ENCODE data around the gene RHO.
"Not testable (repeated sequence)": the region's sequence is repeated elsewhere in the genome, so short reads cannot be mapped to it uniquely, and the experiment has no call there.

Gene RHO

GRCh38 chr3:129487183-129487867 lies 41.1 kb upstream of the RHO start:
- no peak overlapping the region for H3K14ac ChIP-seq (ENCODE audit: low read length in 2 of 2)
- H2BK15ac ChIP-seq (ENCODE audit: low read depth, poor library complexity, severe bottlenecking), result no peak overlapping the region
- no peak overlapping the region for H3K4ac ChIP-seq (ENCODE audit: low read depth in 1 of 2, low read length in 2 of 2)
- peaks cover 23 to 24% of the 10 kb centered on the region in 2 experiments for H3K36me3 ChIP-seq (ENCODE audit: control insufficient read depth in 1 of 2, insufficient read depth in 2 of 2, low read depth in 1 of 2, low read length in 2 of 2)
- peak overlapping the region; percentile 84 for H3K9ac ChIP-seq (ENCODE audit: low read length)
- no peak overlapping the region for H3K4me3 ChIP-seq (ENCODE audit: insufficient read depth in 1 of 2, low read depth in 1 of 2, low read length in 2 of 2)
- H2AK5ac ChIP-seq (ENCODE audit: low read length, severe bottlenecking), result no peak overlapping the region
- no peak overlapping the region for H3K4me2 ChIP-seq (ENCODE audit: low read length, poor library complexity, severe bottlenecking)
- DNase-seq, result no peak
- H3K27ac ChIP-seq (ENCODE audit: low read length, poor library complexity, severe bottlenecking), result no peak overlapping the region
- H4K8ac ChIP-seq (ENCODE audit: low read length), result no peak overlapping the region
- H2BK12ac ChIP-seq (ENCODE audit: low read length in 2 of 2), result peak overlapping the region in 1 of 2 experiments; percentile 58
- H3K23ac ChIP-seq (ENCODE audit: low read length in 2 of 2), result no peak overlapping the region
- peak overlapping the region; percentile 41 for H4K91ac ChIP-seq (ENCODE audit: low read length)
- no peaks in the 10 kb centered on the region for H3K79me1 ChIP-seq (replicated peaks; ENCODE audit: low read length, poor library complexity, severe bottlenecking)
- peak overlapping the region in 1 of 2 experiments; percentile 28 for H3K18ac ChIP-seq (ENCODE audit: low read depth in 1 of 2, low read length in 2 of 2)
- no peak overlapping the region for H2AFZ ChIP-seq (ENCODE audit: low read depth, low read length)
- 94% methylated on average over 13 of the region's 13 CpGs for WGBS
- H2BK120ac ChIP-seq (ENCODE audit: low read depth, low read length), result no peak overlapping the region
- no peaks in the 10 kb centered on the region for H3K9me3 ChIP-seq (ENCODE audit: control insufficient read depth, low read length)
- H3K4me1 ChIP-seq (ENCODE audit: control insufficient read depth, insufficient read depth, low read depth, low read length), result peaks cover 14% of the 10 kb centered on the region
- H3K27me3 ChIP-seq (ENCODE audit: control insufficient read depth in 1 of 2, insufficient read depth in 1 of 2, low read length in 2 of 2), result no peaks in the 10 kb centered on the region
- H2BK5ac ChIP-seq (ENCODE audit: low read depth, low read length, poor library complexity, severe bottlenecking), result no peak overlapping the region

DNA sequence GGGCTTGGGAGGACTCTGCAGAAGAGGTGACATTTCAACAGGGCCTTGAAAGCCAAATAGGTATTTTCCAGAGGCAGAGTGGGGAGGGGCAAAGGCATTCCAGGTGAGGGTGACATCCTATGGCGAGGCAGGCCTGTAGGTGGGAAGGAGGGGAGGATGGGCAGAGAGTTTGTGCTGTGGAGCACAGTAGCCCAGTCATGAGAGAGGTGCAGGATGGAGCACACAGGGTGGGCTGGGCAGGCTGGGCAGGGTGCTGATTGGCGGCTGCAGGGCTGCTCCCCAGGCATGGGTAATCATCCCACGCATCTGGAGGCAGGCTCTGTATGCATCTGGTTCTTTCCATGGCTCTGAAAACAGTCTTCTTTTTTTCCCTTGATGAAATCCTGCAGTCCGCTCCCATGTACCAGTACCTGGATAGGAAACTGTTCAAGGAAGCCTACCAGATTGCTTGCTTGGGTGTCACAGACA lies 40.5 kb upstream of the RHO start:
- whole genome bisulfite sequencing, result 94% methylated on average over 4 of the region's 4 CpGs

DNA sequence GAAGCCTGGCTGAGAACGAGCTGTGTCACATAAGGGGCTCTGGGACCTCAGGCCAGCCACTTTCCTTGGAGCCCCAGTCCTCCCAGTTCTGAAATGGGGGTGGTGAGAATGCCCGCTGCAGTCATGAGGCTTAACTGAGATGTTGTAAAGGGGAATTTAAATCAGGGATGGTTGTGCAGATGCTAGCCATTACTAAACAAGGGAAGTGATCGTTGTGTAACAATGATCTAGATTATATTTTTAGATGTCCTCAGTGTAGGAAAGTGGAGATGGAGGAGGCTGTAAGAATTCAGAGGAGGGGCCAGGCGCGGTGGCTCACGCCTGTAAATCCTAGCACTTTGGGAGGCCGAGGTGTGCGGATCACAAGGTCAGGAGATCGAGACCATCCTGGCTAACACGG lies 39.2 kb upstream of the RHO start:
- H3K4me3 ChIP-seq (ENCODE audit: insufficient read depth in 1 of 2, low read depth in 1 of 2, low read length in 2 of 2); H3K18ac ChIP-seq (ENCODE audit: low read depth in 1 of 2, low read length in 2 of 2); H3K9me3 ChIP-seq (ENCODE audit: control insufficient read depth, low read length); H2AFZ ChIP-seq (ENCODE audit: low read depth, low read length); DNase-seq; H3K27me3 ChIP-seq (ENCODE audit: control insufficient read depth in 1 of 2, insufficient read depth in 1 of 2, low read length in 2 of 2); H2BK120ac ChIP-seq (ENCODE audit: low read depth, low read length); H3K14ac ChIP-seq (ENCODE audit: low read length in 2 of 2); H4K8ac ChIP-seq (ENCODE audit: low read length); H3K27ac ChIP-seq (ENCODE audit: low read length, poor library complexity, severe bottlenecking); H3K79me1 ChIP-seq (replicated peaks; ENCODE audit: low read length, poor library complexity, severe bottlenecking); H3K23ac ChIP-seq (ENCODE audit: low read length in 2 of 2); H3K4me2 ChIP-seq (ENCODE audit: low read length, poor library complexity, severe bottlenecking); H2AK5ac ChIP-seq (ENCODE audit: low read length, severe bottlenecking); H2BK12ac ChIP-seq (ENCODE audit: low read length in 2 of 2); H3K4ac ChIP-seq (ENCODE audit: low read depth in 1 of 2, low read length in 2 of 2); H4K91ac ChIP-seq (ENCODE audit: low read length); H2BK5ac ChIP-seq (ENCODE audit: low read depth, low read length, poor library complexity, severe bottlenecking): not testable (repeated sequence)
- H3K4me1 ChIP-seq (ENCODE audit: control insufficient read depth, insufficient read depth, low read depth, low read length), result peaks cover 14% of the 10 kb centered on the region
- H3K36me3 ChIP-seq (ENCODE audit: control insufficient read depth in 1 of 2, insufficient read depth in 2 of 2, low read depth in 1 of 2, low read length in 2 of 2), result peaks cover 14 to 27% of the 10 kb centered on the region in 2 experiments
- peak overlapping the region; percentile 81 for H3K9ac ChIP-seq (ENCODE audit: low read length)
- WGBS, result 96% methylated on average over 10 of the region's 10 CpGs
- H2BK15ac ChIP-seq (ENCODE audit: low read depth, poor library complexity, severe bottlenecking), result peak overlapping the region; percentile 56

More for the DNA sequence above, 40.5 kb upstream of the RHO start:
- Histone ChIP-seq H3K36me3 (ENCODE audit: control insufficient read depth in 1 of 2, insufficient read depth in 2 of 2, low read depth in 1 of 2, low read length in 2 of 2) (peaks cover 24% of the 10 kb centered on the region in 2 experiments), H3K4me1 (ENCODE audit: control insufficient read depth, insufficient read depth, low read depth, low read length) (peaks cover 14% of the 10 kb centered on the region), H3K9ac (ENCODE audit: low read length) (peak overlapping the region; percentile 84)
- not testable (repeated sequence) for H3K79me1 ChIP-seq (replicated peaks; ENCODE audit: low read length, poor library complexity, severe bottlenecking); H3K27ac ChIP-seq (ENCODE audit: low read length, poor library complexity, severe bottlenecking); DNase-seq; H2AFZ ChIP-seq (ENCODE audit: low read depth, low read length); H2AK5ac ChIP-seq (ENCODE audit: low read length, severe bottlenecking); H2BK12ac ChIP-seq (ENCODE audit: low read length in 2 of 2); H2BK120ac ChIP-seq (ENCODE audit: low read depth, low read length); H3K27me3 ChIP-seq (ENCODE audit: control insufficient read depth in 1 of 2, insufficient read depth in 1 of 2, low read length in 2 of 2); H2BK15ac ChIP-seq (ENCODE audit: low read depth, poor library complexity, severe bottlenecking); H3K9me3 ChIP-seq (ENCODE audit: control insufficient read depth, low read length); H4K91ac ChIP-seq (ENCODE audit: low read length); H3K23ac ChIP-seq (ENCODE audit: low read length in 2 of 2); H3K18ac ChIP-seq (ENCODE audit: low read depth in 1 of 2, low read length in 2 of 2); H3K4ac ChIP-seq (ENCODE audit: low read depth in 1 of 2, low read length in 2 of 2); H3K14ac ChIP-seq (ENCODE audit: low read length in 2 of 2); H4K8ac ChIP-seq (ENCODE audit: low read length); H3K4me2 ChIP-seq (ENCODE audit: low read length, poor library complexity, severe bottlenecking); H3K4me3 ChIP-seq (ENCODE audit: insufficient read depth in 1 of 2, low read depth in 1 of 2, low read length in 2 of 2); H2BK5ac ChIP-seq (ENCODE audit: low read depth, low read length, poor library complexity, severe bottlenecking)

- Histone ChIP-seq H2AK5ac (ENCODE audit: low read length, severe bottlenecking) (no peak overlapping the region), H2BK15ac (ENCODE audit: low read depth, poor library complexity, severe bottlenecking) (no peak overlapping the region), H2BK120ac (ENCODE audit: low read depth, low read length) (peak overlapping the region; percentile 59), H3K9ac (ENCODE audit: low read length) (peak overlapping the region; percentile 81), H4K8ac (ENCODE audit: low read length) (peak overlapping the region; percentile 54), H3K4me2 (ENCODE audit: low read length, poor library complexity, severe bottlenecking) (no peak overlapping the region), H3K14ac (ENCODE audit: low read length in 2 of 2) (no peak overlapping the region), H3K4ac (ENCODE audit: low read depth in 1 of 2, low read length in 2 of 2) (peak overlapping the region in 1 of 2 experiments; percentile 45), H3K23ac (ENCODE audit: low read length in 2 of 2) (no peak overlapping the region), H4K91ac (ENCODE audit: low read length) (peak overlapping the region; percentile 36), H3K18ac (ENCODE audit: low read depth in 1 of 2, low read length in 2 of 2) (peak overlapping the region; percentile 14 to 88), H3K79me1 (replicated peaks; ENCODE audit: low read length, poor library complexity, severe bottlenecking) (no peaks in the 10 kb centered on the region), H3K36me3 (ENCODE audit: control insufficient read depth in 1 of 2, insufficient read depth in 2 of 2, low read depth in 1 of 2, low read length in 2 of 2) (peaks cover 14 to 24% of the 10 kb centered on the region in 2 experiments), H2BK5ac (ENCODE audit: low read depth, low read length, poor library complexity, severe bottlenecking) (no peak overlapping the region), H3K4me3 (ENCODE audit: insufficient read depth in 1 of 2, low read depth in 1 of 2, low read length in 2 of 2) (no peak overlapping the region), H3K9me3 (ENCODE audit: control insufficient read depth, low read length) (no peaks in the 10 kb centered on the region), H2BK12ac (ENCODE audit: low read length in 2 of 2) (peak overlapping the region; percentile 81 to 85), H3K27ac (ENCODE audit: low read length, poor library complexity, severe bottlenecking) (peak overlapping the region; percentile 6), H2AFZ (ENCODE audit: low read depth, low read length) (no peak overlapping the region), H3K27me3 (ENCODE audit: control insufficient read depth in 1 of 2, insufficient read depth in 1 of 2, low read length in 2 of 2) (no peaks in the 10 kb centered on the region), H3K4me1 (ENCODE audit: control insufficient read depth, insufficient read depth, low read depth, low read length) (peaks cover 14% of the 10 kb centered on the region)
- DNase-seq, result peak; percentile 95
- WGBS, result 21% methylated on average over 5 of the region's 5 CpGs
Measured at GRCh38 chr3:129490273-129490675, 38.2 kb upstream of the RHO start.

Data from mesenchymal stem cell (in vitro differentiated cells and primary cell).